OCI-LY7 (cell line): ENCODE measurements around the gene DHRS3. TPM values are rescaled to one million over a fixed set of nuclear protein-coding genes. Genes with fewer than 3 reads are reported as not detected.
"Not testable (repeated sequence)": the region's sequence is repeated elsewhere in the genome, so short reads cannot be mapped to it uniquely, and the experiment has no call there.

Experiments used
- BruUV-seq: library from RNA; stranded (reverse); fragments of 400-500 nt; replicated peaks from 2 replicates; lab custom pipeline; 2021; lab: Mats Ljungman, UMichigan
- CTCF ChIA-PET: fragments of 300-600 bp; sonication (Branson Sonifier 250); formaldehyde crosslinking; loops from one replicate; lab custom pipeline; 2022; ENCODE audit warnings: antibody characterized with exemption; ENCODE audit not compliant: unreplicated experiment; lab: Charles Lee
- POLR2A ChIA-PET: fragments of 300-600 bp; sonication (Branson Sonifier 250); formaldehyde crosslinking; loops from one replicate; lab custom pipeline; 2022; ENCODE audit warnings: antibody characterized with exemption; lab: Charles Lee
- DNase-seq: peaks from one replicate; pipeline ENCODE4 v3.0.0-alpha.2; 2015; ENCODE audit warnings: low spot score
- H2AFZ ChIP-seq: fragments of 200-600 bp; sonication (generic), shearing (Covaris generic); 2 replicates; pipeline ENCODE4 v1.6.1; 2014; ENCODE audit warnings: mild to moderate bottlenecking, antibody characterized with exemption, low read length, moderate library complexity
- H3K27ac ChIP-seq: fragments of 200-600 bp; sonication (generic); 2 replicates; pipeline ENCODE4 v1.5.1; 2014; ENCODE audit warnings: mixed run types, low read depth, mild to moderate bottlenecking, moderate library complexity, low read length, inconsistent platforms; ENCODE audit not compliant: poor library complexity, severe bottlenecking
- H3K36me3 ChIP-seq: fragments of 200-600 bp; sonication (generic); 2 replicates; pipeline ENCODE4 v1.6.1; 2014; ENCODE audit warnings: mild to moderate bottlenecking, antibody characterized with exemption, low read length, moderate library complexity, mixed read lengths; ENCODE audit not compliant: insufficient read depth
- H3K4me1 ChIP-seq: fragments of 200-600 bp; sonication (generic); 2 replicates; pipeline ENCODE4 v1.5.1; 2014; ENCODE audit warnings: mild to moderate bottlenecking, low read length; ENCODE audit not compliant: insufficient read depth, poor library complexity, severe bottlenecking
- H3K4me2 ChIP-seq: fragments of 200-600 bp; sonication (generic); 2 replicates; pipeline ENCODE4 v1.6.1; 2014; ENCODE audit warnings: mild to moderate bottlenecking, low read length
- H3K4me3 ChIP-seq: fragments of 200-600 bp; sonication (generic); 2 replicates; pipeline ENCODE4 v1.5.1; 2014; ENCODE audit warnings: mild to moderate bottlenecking, low read depth, low read length; ENCODE audit not compliant: poor library complexity, severe bottlenecking
- H3K79me2 ChIP-seq: fragments of 200-600 bp; sonication (generic); 2 replicates; pipeline ENCODE4 v1.6.1; 2016; ENCODE audit warnings: low read depth, mild to moderate bottlenecking, low read length, moderate library complexity, mixed read lengths; ENCODE audit not compliant: insufficient read depth
- H3K9me2 ChIP-seq: fragments of 200-600 bp; sonication (generic); 2 replicates; pipeline ENCODE4 v1.6.1; 2016; ENCODE audit warnings: mild to moderate bottlenecking, low read length, mixed read lengths; ENCODE audit not compliant: insufficient read depth
- H3K9me3 ChIP-seq: fragments of 200-600 bp; sonication (generic); 2 replicates; pipeline ENCODE4 v1.6.1; 2014; ENCODE audit warnings: mild to moderate bottlenecking, mixed run types, low read length, mixed read lengths
- H4K20me1 ChIP-seq: fragments of 200-600 bp; sonication (generic); 2 replicates; pipeline ENCODE4 v1.6.1; 2014; ENCODE audit warnings: mild to moderate bottlenecking, antibody characterized with exemption, low read length, moderate library complexity, mixed read lengths; ENCODE audit not compliant: insufficient read depth
- CTCF ChIP-seq: fragments of 200-600 bp; sonication (generic); conservative IDR thresholded peaks from 2 replicates; pipeline ENCODE4 v1.5.1; 2014; ENCODE audit warnings: mild to moderate bottlenecking, antibody characterized with exemption, low read length, moderate library complexity, mixed read lengths
- EZH2phosphoT487 ChIP-seq: fragments of 200-600 bp; sonication (generic); IDR thresholded peaks from 2 replicates; pipeline ENCODE4 v1.6.1; 2018; ENCODE audit warnings: low read depth, borderline replicate concordance, mild to moderate bottlenecking, mixed run types, antibody characterized with exemption, low read length, moderate library complexity, mixed read lengths
- intact Hi-C: fragments of 100-400 bp; cut with micrococcal nuclease; formaldehyde crosslinking; loops from one replicate; pipeline ENCODE4 v1.10.0; 2022; ENCODE audit not compliant: unreplicated experiment
- total RNA-seq, 2 experiments: library from RNA; depleted of rRNA in 1 of 2; stranded (reverse); fragments of >200 nt in 1 of 2; shearing (Covaris generic) in 1 of 2; gene quantifications; 2 replicates each; pipeline ENCODE4 v1.2.3, GENCODE V29; 2014 to 2022

The DHRS3 gene
- total RNA-seq, 2 experiments from 2014 or later = not detected

- no peak for DNase-seq
- Histone ChIP-seq H4K20me1 (no peaks in the 10 kb centered on the region), H3K27ac (no peak overlapping the region), H3K9me2 (no peaks in the 10 kb centered on the region), H3K9me3 (no peaks in the 10 kb centered on the region), H3K4me2 (no peak overlapping the region), H3K4me3 (no peak overlapping the region), H3K36me3 (no peaks in the 10 kb centered on the region), H3K4me1 (no peaks in the 10 kb centered on the region), H2AFZ (no peak overlapping the region), H3K79me2 (no peaks in the 10 kb centered on the region)
- ChIA-PET CTCF (no interaction called here), POLR2A (no interaction called here)
- TF ChIP-seq CTCF = no peak
- TF ChIP-seq EZH2phosphoT487 = no peak
- intact Hi-C loops = no loop called here
- BruUV-seq = no TSS peak
Measured at GRCh38 chr1:12539705-12540579, 78.1 kb downstream of the DHRS3 start.

GRCh38 chr1:12539320-12539704, 78.7 kb downstream of the DHRS3 start:
- no peak overlapping the region for H2AFZ ChIP-seq
- intact Hi-C loops = no loop called here
- TF ChIP-seq CTCF (no peak), EZH2phosphoT487 (no peak)
- H3K79me2 ChIP-seq = no peaks in the 10 kb centered on the region
- H3K4me1 ChIP-seq = no peaks in the 10 kb centered on the region
- no peak for DNase-seq
- H4K20me1 ChIP-seq = no peaks in the 10 kb centered on the region
- BruUV-seq = no TSS peak
- CTCF ChIA-PET = no interaction called here
- no peak overlapping the region for H3K4me2 ChIP-seq
- H3K36me3 ChIP-seq = no peaks in the 10 kb centered on the region
- H3K9me2 ChIP-seq = no peaks in the 10 kb centered on the region
- H3K27ac ChIP-seq = no peak overlapping the region
- H3K9me3 ChIP-seq = no peaks in the 10 kb centered on the region
- H3K4me3 ChIP-seq = no peak overlapping the region
- POLR2A ChIA-PET = no interaction called here

- H3K36me3 ChIP-seq, H3K79me2 ChIP-seq, H3K9me2 ChIP-seq, CTCF ChIA-PET, H3K4me2 ChIP-seq, H2AFZ ChIP-seq, H3K9me3 ChIP-seq, POLR2A ChIA-PET, BruUV-seq, DNase-seq, H4K20me1 ChIP-seq, H3K4me3 ChIP-seq, H3K27ac ChIP-seq, intact Hi-C loops, H3K4me1 ChIP-seq: not testable (repeated sequence)
Measured at GRCh38 chr1:12538536-12538935, 79.5 kb downstream of the DHRS3 start.
